Measurements from ENCODE around the gene IL34.

Gene IL34

GRCh38 chr16:70685061-70685937 lies 38.9 kb downstream of the IL34 start:
- WGBS (ENCODE audit: extremely low coverage, insufficient coverage, insufficient read length): no CpG with 5 or more reads among the region's 90 CpGs
- H3K14ac ChIP-seq (ENCODE audit: low read length): peak overlapping the region; percentile 91

GRCh38 chr16:70685938-70686375 lies 39.6 kb downstream of the IL34 start, which contains the start of gene MTSS2:
Gene MTSS2 (minus strand): TSS chr16:70686053. CDS start chr16:70685791, 262 bp downstream.
- peak within 1 kb of the TSS; percentile 94 for H3K4ac ChIP-seq (ENCODE audit: low read depth, low read length)
- peak within 1 kb of the TSS; percentile 62 for H2AK5ac ChIP-seq (ENCODE audit: low read length)
- peak within 1 kb of the TSS; percentile 18 for H3K27ac ChIP-seq (ENCODE audit: low read depth, low read length)
- WGBS (ENCODE audit: extremely low coverage, insufficient coverage, insufficient read length): no CpG with 5 or more reads among the region's 72 CpGs
- H3K9ac ChIP-seq (ENCODE audit: low read length): peak within 1 kb of the TSS; percentile 81
- peak within 1 kb of the TSS; percentile 98 for H3K18ac ChIP-seq (ENCODE audit: low read length)
- peak within 1 kb of the TSS; percentile 61 for H2BK5ac ChIP-seq (ENCODE audit: low read depth, low read length, poor library complexity)
- H3K27me3 ChIP-seq (ENCODE audit: insufficient read depth, low read length): no peaks in the 10 kb centered on the region
- H3K4me3 ChIP-seq (ENCODE audit: low read depth, low read length): peak within 1 kb of the TSS; percentile 86
- H3K36me3 ChIP-seq (ENCODE audit: control insufficient read depth in 1 of 2, insufficient read depth in 2 of 2, low read length in 2 of 2): peaks cover 8 to 14% of the 10 kb centered on the region in 2 experiments
- peak within 1 kb of the TSS; percentile 91 for H4K91ac ChIP-seq (ENCODE audit: low read depth, low read length)
- H3K14ac ChIP-seq (ENCODE audit: low read length): peak within 1 kb of the TSS; percentile 91
- peaks cover 35% of the 10 kb centered on the region for H3K79me2 ChIP-seq (ENCODE audit: control insufficient read depth, insufficient read depth, low read length, poor library complexity)
- peak; percentile 75 to 88 for DNase-seq
- H3K4me1 ChIP-seq (ENCODE audit: control insufficient read depth in 1 of 2, insufficient read depth in 2 of 2, low read length in 2 of 2): peaks cover 57 to 62% of the 10 kb centered on the region in 2 experiments
- H2BK120ac ChIP-seq (ENCODE audit: insufficient read depth, low read length, poor library complexity): peak within 1 kb of the TSS; percentile 67
- H3K4me2 ChIP-seq (ENCODE audit: low read length): peak within 1 kb of the TSS; percentile 86
- H3K23ac ChIP-seq (ENCODE audit: low read length): no peak within 1 kb of the TSS
- peak within 1 kb of the TSS; percentile 54 for H4K12ac ChIP-seq (ENCODE audit: low read depth, low read length)
- no peaks in the 10 kb centered on the region for H3K9me3 ChIP-seq (ENCODE audit: insufficient read depth, low read depth, low read length)
- peak within 1 kb of the TSS; percentile 48 for H2AFZ ChIP-seq (ENCODE audit: insufficient read depth, low read length, poor library complexity)
- H4K8ac ChIP-seq (ENCODE audit: low read depth, low read length): peak within 1 kb of the TSS; percentile 68
- peaks cover 24% of the 10 kb centered on the region for H3K79me1 ChIP-seq (ENCODE audit: low read length)
- H2BK12ac ChIP-seq (ENCODE audit: low read length): peak within 1 kb of the TSS; percentile 83

More at GRCh38 chr16:70685061-70685937, 38.9 kb downstream of the IL34 start:
- H2AK5ac ChIP-seq (ENCODE audit: low read length): peak overlapping the region; percentile 62
- peak overlapping the region; percentile 18 for H3K27ac ChIP-seq (ENCODE audit: low read depth, low read length)
- peak overlapping the region; percentile 86 for H3K4me3 ChIP-seq (ENCODE audit: low read depth, low read length)
- no peak overlapping the region for H3K23ac ChIP-seq (ENCODE audit: low read length)
- H2BK120ac ChIP-seq (ENCODE audit: insufficient read depth, low read length, poor library complexity): peak overlapping the region; percentile 50
- peak overlapping the region; percentile 61 for H2BK5ac ChIP-seq (ENCODE audit: low read depth, low read length, poor library complexity)
- no peaks in the 10 kb centered on the region for H3K27me3 ChIP-seq (ENCODE audit: insufficient read depth, low read length)
- H3K9ac ChIP-seq (ENCODE audit: low read length): peak overlapping the region; percentile 81
- peak overlapping the region; percentile 51 for H4K8ac ChIP-seq (ENCODE audit: low read depth, low read length)
- H3K4me1 ChIP-seq (ENCODE audit: control insufficient read depth in 1 of 2, insufficient read depth in 2 of 2, low read length in 2 of 2): peaks cover 58 to 62% of the 10 kb centered on the region in 2 experiments
- H3K36me3 ChIP-seq (ENCODE audit: control insufficient read depth in 1 of 2, insufficient read depth in 2 of 2, low read length in 2 of 2): peaks cover 14 to 20% of the 10 kb centered on the region in 2 experiments
- H3K4ac ChIP-seq (ENCODE audit: low read depth, low read length): peak overlapping the region; percentile 94
- peak overlapping the region; percentile 50 for H2BK12ac ChIP-seq (ENCODE audit: low read length)
- H3K79me2 ChIP-seq (ENCODE audit: control insufficient read depth, insufficient read depth, low read length, poor library complexity): peaks cover 37% of the 10 kb centered on the region
- peaks cover 24% of the 10 kb centered on the region for H3K79me1 ChIP-seq (ENCODE audit: low read length)
- peak overlapping the region; percentile 91 for H4K91ac ChIP-seq (ENCODE audit: low read depth, low read length)
- H3K9me3 ChIP-seq (ENCODE audit: insufficient read depth, low read depth, low read length): no peaks in the 10 kb centered on the region
- H3K4me2 ChIP-seq (ENCODE audit: low read length): peak overlapping the region; percentile 86
- peak overlapping the region; percentile 54 for H4K12ac ChIP-seq (ENCODE audit: low read depth, low read length)
- no peak for DNase-seq
- peak overlapping the region; percentile 98 for H3K18ac ChIP-seq (ENCODE audit: low read length)
- H2AFZ ChIP-seq (ENCODE audit: insufficient read depth, low read length, poor library complexity): peak overlapping the region; percentile 48

GRCh38 chr16:70686376-70687101 lies 40.2 kb downstream of the IL34 start:
- H4K91ac ChIP-seq (ENCODE audit: low read depth, low read length): peak overlapping the region; percentile 85
- DNase-seq: no peak
- peak overlapping the region; percentile 67 for H2BK120ac ChIP-seq (ENCODE audit: insufficient read depth, low read length, poor library complexity)
- no peak overlapping the region for H3K23ac ChIP-seq (ENCODE audit: low read length)
- no peak overlapping the region for H3K4me3 ChIP-seq (ENCODE audit: low read depth, low read length)
- peak overlapping the region; percentile 15 for H2BK5ac ChIP-seq (ENCODE audit: low read depth, low read length, poor library complexity)
- H2AFZ ChIP-seq (ENCODE audit: insufficient read depth, low read length, poor library complexity): peak overlapping the region; percentile 38
- peaks cover 29% of the 10 kb centered on the region for H3K79me1 ChIP-seq (ENCODE audit: low read length)
- H3K27ac ChIP-seq (ENCODE audit: low read depth, low read length): peak overlapping the region; percentile 8
- H3K27me3 ChIP-seq (ENCODE audit: insufficient read depth, low read length): no peaks in the 10 kb centered on the region
- peak overlapping the region; percentile 7 for H4K12ac ChIP-seq (ENCODE audit: low read depth, low read length)
- peak overlapping the region; percentile 44 for H3K18ac ChIP-seq (ENCODE audit: low read length)
- peak overlapping the region; percentile 35 for H3K4ac ChIP-seq (ENCODE audit: low read depth, low read length)
- H3K4me1 ChIP-seq (ENCODE audit: control insufficient read depth in 1 of 2, insufficient read depth in 2 of 2, low read length in 2 of 2): peaks cover 52 to 61% of the 10 kb centered on the region in 2 experiments
- WGBS (ENCODE audit: extremely low coverage, insufficient coverage, insufficient read length): no CpG with 5 or more reads among the region's 29 CpGs
- no peak overlapping the region for H3K9ac ChIP-seq (ENCODE audit: low read length)
- peak overlapping the region; percentile 62 for H3K14ac ChIP-seq (ENCODE audit: low read length)
- peak overlapping the region; percentile 43 for H2AK5ac ChIP-seq (ENCODE audit: low read length)
- peaks cover 8 to 14% of the 10 kb centered on the region in 2 experiments for H3K36me3 ChIP-seq (ENCODE audit: control insufficient read depth in 1 of 2, insufficient read depth in 2 of 2, low read length in 2 of 2)
- H4K8ac ChIP-seq (ENCODE audit: low read depth, low read length): peak overlapping the region; percentile 68
- H3K79me2 ChIP-seq (ENCODE audit: control insufficient read depth, insufficient read depth, low read length, poor library complexity): peaks cover 35% of the 10 kb centered on the region
- peak overlapping the region; percentile 55 for H3K4me2 ChIP-seq (ENCODE audit: low read length)
- H2BK12ac ChIP-seq (ENCODE audit: low read length): peak overlapping the region; percentile 83
- H3K9me3 ChIP-seq (ENCODE audit: insufficient read depth, low read depth, low read length): no peaks in the 10 kb centered on the region

- no peak overlapping the region for H2AFZ ChIP-seq (ENCODE audit: insufficient read depth, low read length, poor library complexity)
- no CpG with 5 or more reads among the region's 5 CpGs for WGBS (ENCODE audit: extremely low coverage, insufficient coverage, insufficient read length)
Observed at GRCh38 chr16:70687102-70687511, 40.7 kb downstream of the IL34 start.

More at GRCh38 chr16:70687102-70687511, 40.7 kb downstream of the IL34 start:
- Histone ChIP-seq H3K9ac (ENCODE audit: low read length) (no peak overlapping the region), H3K4me3 (ENCODE audit: low read depth, low read length) (no peak overlapping the region), H3K27me3 (ENCODE audit: insufficient read depth, low read length) (no peaks in the 10 kb centered on the region), H3K79me1 (ENCODE audit: low read length) (peaks cover 27% of the 10 kb centered on the region), H2AK5ac (ENCODE audit: low read length) (no peak overlapping the region), H2BK120ac (ENCODE audit: insufficient read depth, low read length, poor library complexity) (no peak overlapping the region), H2BK12ac (ENCODE audit: low read length) (peak overlapping the region; percentile 83), H3K4me1 (ENCODE audit: control insufficient read depth in 1 of 2, insufficient read depth in 2 of 2, low read length in 2 of 2) (peaks cover 46 to 57% of the 10 kb centered on the region in 2 experiments), H4K8ac (ENCODE audit: low read depth, low read length) (no peak overlapping the region), H3K79me2 (ENCODE audit: control insufficient read depth, insufficient read depth, low read length, poor library complexity) (peaks cover 32% of the 10 kb centered on the region), H3K14ac (ENCODE audit: low read length) (no peak overlapping the region), H3K4ac (ENCODE audit: low read depth, low read length) (no peak overlapping the region), H3K9me3 (ENCODE audit: insufficient read depth, low read depth, low read length) (no peaks in the 10 kb centered on the region), H3K36me3 (ENCODE audit: control insufficient read depth in 1 of 2, insufficient read depth in 2 of 2, low read length in 2 of 2) (peaks cover 8 to 14% of the 10 kb centered on the region in 2 experiments), H4K91ac (ENCODE audit: low read depth, low read length) (peak overlapping the region; percentile 85), H3K18ac (ENCODE audit: low read length) (no peak overlapping the region), H4K12ac (ENCODE audit: low read depth, low read length) (no peak overlapping the region), H3K4me2 (ENCODE audit: low read length) (no peak overlapping the region), H3K23ac (ENCODE audit: low read length) (no peak overlapping the region), H2BK5ac (ENCODE audit: low read depth, low read length, poor library complexity) (no peak overlapping the region), H3K27ac (ENCODE audit: low read depth, low read length) (no peak overlapping the region)
- DNase-seq: no peak
